K562 (cell line): ENCODE results near the gene SLC4A4. TPM values are rescaled to one million over a fixed set of nuclear protein-coding genes. Genes with fewer than 3 reads are reported as not detected.

Source experiments
- ATAC-seq: fragments of 200-7000 bp; cut with Tn5 transposase; 3 replicates; pipeline ENCODE4 v1.9.1; 2020; ENCODE audit warnings: moderate library complexity
- BruUV-seq: library from RNA; stranded (reverse); fragments of 400-500 nt; replicated peaks from 2 replicates; lab custom pipeline; 2021; lab: Mats Ljungman, UMichigan
- CTCF ChIA-PET: fragments of 300-600 bp; formaldehyde crosslinking; extraction: SDS; loops from one replicate; lab custom pipeline; 2021; ENCODE audit warnings: low intra/inter-chr PET ratio; lab: Yijun Ruan, JAX
- POLR2A ChIA-PET: fragments of 300-600, 350-650 bp; sonication (Branson Sonifier 250); formaldehyde crosslinking; extraction: SDS; loops from one replicate; lab custom pipeline; 2021; ENCODE audit warnings: antibody characterized with exemption, inconsistent platforms; lab: Yijun Ruan, JAX
- DNase-seq, 4 experiments: peaks; one replicate each; pipeline versions ENCODE4 v3.0.0 to v3.0.0-alpha.2; 2011 to 2018; ENCODE audit warnings: low spot score in 3 of 4, mixed read lengths in 3 of 4; ENCODE audit errors: extremely low read depth in 1 of 4
- FAIRE-seq: peaks from 2 replicates; lab custom pipeline; 2011; peaks lifted over from hg19 to GRCh38; lab: Jason Lieb, UNC
- H2AFZ ChIP-seq: 2 replicates; pipeline ENCODE4 v1.6.0; 2011; ENCODE audit warnings: low read depth, low read length, control low read depth, inconsistent platforms
- H3K27ac ChIP-seq: fragments of 200-600 bp; 3 replicates; pipeline ENCODE4 v1.8.0; 2011; ENCODE audit warnings: low read depth, mild to moderate bottlenecking, control low read depth, inconsistent platforms, low read length, moderate library complexity, mixed read lengths; ENCODE audit errors: extremely low read depth
- H3K27me3 ChIP-seq, 2 experiments: fragments of 300-600 bp in 1 of 2; 2 replicates in 1 of 2; 3 replicates in 1 of 2; pipeline versions ENCODE4 v1.6.0 to v1.8.0; 2011; ENCODE audit warnings: inconsistent platforms in 2 of 2, low read length in 2 of 2, mild to moderate bottlenecking in 1 of 2, mixed read lengths in 1 of 2, moderate library complexity in 1 of 2; ENCODE audit not compliant: control insufficient read depth in 2 of 2, insufficient read depth in 2 of 2
- H3K36me3 ChIP-seq: fragments of 300-600 bp; 3 replicates; pipeline ENCODE4 v1.8.0; 2011; ENCODE audit warnings: mild to moderate bottlenecking, low read length, inconsistent platforms; ENCODE audit not compliant: control insufficient read depth, insufficient read depth
- H3K4me1 ChIP-seq, 2 experiments: fragments of 200-600 bp in 1 of 2; replicated peaks in 1 of 2; 2 replicates in 1 of 2; 3 replicates in 1 of 2; pipeline versions ENCODE4 v1.5.1 to v1.8.0; 2011; ENCODE audit warnings: inconsistent platforms in 2 of 2, low read length in 2 of 2, mild to moderate bottlenecking in 1 of 2, mixed read lengths in 1 of 2, moderate library complexity in 1 of 2; ENCODE audit not compliant: control insufficient read depth in 2 of 2, insufficient read depth in 2 of 2
- H3K4me2 ChIP-seq: 2 replicates; pipeline ENCODE4 v1.6.1; 2011; ENCODE audit warnings: low read length, control low read depth, inconsistent platforms, mixed read lengths; ENCODE audit not compliant: insufficient read depth
- H3K4me3 ChIP-seq: fragments of 200-600 bp; sonication (generic), shearing (Covaris generic); 2 replicates; pipeline ENCODE4 v1.5.1; 2016; ENCODE audit warnings: control low read depth, inconsistent platforms
- H3K79me2 ChIP-seq: fragments of 200-600 bp; 3 replicates; pipeline ENCODE4 v1.8.0; 2011; ENCODE audit warnings: low read length, inconsistent platforms; ENCODE audit not compliant: control insufficient read depth, insufficient read depth
- H3K9ac ChIP-seq, 2 experiments: 2 replicates each; pipeline versions ENCODE4 v1.6.0 to v1.6.1; 2011; ENCODE audit warnings: low read depth in 2 of 2, low read length in 2 of 2, control low read depth in 1 of 2, inconsistent platforms in 1 of 2, mild to moderate bottlenecking in 1 of 2, mixed read lengths in 1 of 2; ENCODE audit not compliant: insufficient read depth in 1 of 2
- H3K9me1 ChIP-seq: one replicate; pipeline ENCODE4 v1.6.0; 2011; ENCODE audit warnings: inconsistent platforms, mild to moderate bottlenecking, low read length, moderate library complexity; ENCODE audit not compliant: control insufficient read depth, insufficient read depth
- H3K9me3 ChIP-seq: replicated peaks from 2 replicates; pipeline ENCODE4 v1.5.1; 2011; ENCODE audit warnings: low read depth, low read length, inconsistent platforms; ENCODE audit not compliant: control insufficient read depth, insufficient read depth
- H4K20me1 ChIP-seq: replicated peaks from 2 replicates; pipeline ENCODE4 v1.6.1; 2011; ENCODE audit warnings: low read length, inconsistent platforms, mixed read lengths; ENCODE audit not compliant: control insufficient read depth, insufficient read depth
- ESRRA ChIP-seq: fragments of 450-650 bp; IDR thresholded peaks from 2 replicates; pipeline ENCODE4 v1.6.1; 2014; ENCODE audit warnings: low read depth, mild to moderate bottlenecking, moderate library complexity, borderline replicate concordance
- FOS ChIP-seq: IDR thresholded peaks from 3 replicates; pipeline ENCODE4 v1.6.1; 2011; ENCODE audit not compliant: insufficient read length; ENCODE audit errors: extremely low read depth
- WGBS: fragments of 100-300 bp; shearing (Covaris generic); methylation state at CpG from one replicate; pipeline ENCODE4 v1.1.6; 2016; ENCODE audit warnings: low coverage, mixed read lengths; ENCODE audit not compliant: insufficient coverage; ENCODE audit errors: missing lambda C conversion rate; 5-methylcytosine and 5-hydroxymethylcytosine counted together
- in situ Hi-C: fragments of 300-500 bp; cut with MboI; formaldehyde crosslinking; loops from 4 replicates; pipeline ENCODE4 v1.15.0; 2018; ENCODE audit warnings: inconsistent platforms, mixed read lengths
- intact Hi-C: fragments of 100-400 bp; cut with micrococcal nuclease; formaldehyde crosslinking; loops from 2 replicates; pipeline ENCODE4 v1.14.2; 2022
- polyA plus RNA-seq, 8 experiments: library from polyadenylated mRNA; depleted of rRNA in 4 of 8; stranded (reverse) in 5 of 8; unstranded in 3 of 8; fragments of >200 nt; fragmentation: Nextera tagmentation in 2 of 8; fragmentation: Illumina TruSeq in 1 of 8; extraction: Ambion mirVana in 2 of 8; extraction: Trizol in 1 of 8; gene quantifications; 2 replicates each; pipeline versions ENCODE4 v1.2.1 to v1.2.3, GENCODE V29; 2011 to 2014; ENCODE audit warnings: inconsistent platforms in 1 of 8, missing spikeins in 1 of 8
- total RNA-seq, 7 experiments: library from RNA; depleted of rRNA in 6 of 7; stranded (reverse); fragments of >200 nt in 6 of 7; fragmentation: Illumina TruSeq in 2 of 7; extraction: Trizol in 2 of 7; gene quantifications; 2 replicates each; pipeline versions ENCODE4 v1.2.1 to v1.2.3, GENCODE V29; 2011 to 2021; ENCODE audit warnings: low replicate concordance in 1 of 7
- TF ChIP-seq, protein P1 (sequence below), 2 experiments: fragments of 450-650 bp; IDR thresholded peaks; 2 replicates each; pipeline ENCODE4 v1.6.1; 2016; ENCODE audit warnings: mild to moderate bottlenecking in 2 of 2, borderline replicate concordance in 1 of 2, low read depth in 1 of 2, moderate library complexity in 1 of 2

The SLC4A4 gene
- total and polyA plus RNA-seq, 9 of the 15 experiments (the other 6 are each of a cell fraction or from before 2014, with no cell fraction given) = 0.01 to 0.18 (median 0.07) TPM; not detected in 2

DNA sequence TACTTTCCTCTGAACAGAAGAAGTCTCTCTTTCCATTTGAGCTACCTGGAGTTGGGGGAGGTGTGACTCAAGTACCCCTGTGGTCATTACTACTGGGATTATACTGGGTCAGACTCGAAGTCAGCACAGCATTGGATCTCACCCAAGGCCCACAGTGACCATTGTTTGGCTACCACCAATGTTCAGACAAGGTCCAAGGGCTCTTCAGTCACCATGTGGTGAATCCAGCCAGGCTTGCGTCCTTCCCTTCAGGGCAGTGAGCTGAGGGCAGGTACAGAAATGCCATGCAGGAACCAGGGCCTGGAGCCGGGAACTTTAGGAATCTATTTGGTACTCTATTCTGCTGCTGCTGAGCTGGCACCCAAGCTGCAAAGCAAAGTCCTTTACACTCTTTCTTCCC is 5.5 kb upstream of the SLC4A4 start:
- BruUV-seq = no TSS peak
- DNase-seq (no peak), ATAC-seq (no peak), FAIRE-seq (no peak)
- TF ChIP-seq FOS (no peak), ESRRA (no peak)
- TF ChIP-seq, protein P1, sequence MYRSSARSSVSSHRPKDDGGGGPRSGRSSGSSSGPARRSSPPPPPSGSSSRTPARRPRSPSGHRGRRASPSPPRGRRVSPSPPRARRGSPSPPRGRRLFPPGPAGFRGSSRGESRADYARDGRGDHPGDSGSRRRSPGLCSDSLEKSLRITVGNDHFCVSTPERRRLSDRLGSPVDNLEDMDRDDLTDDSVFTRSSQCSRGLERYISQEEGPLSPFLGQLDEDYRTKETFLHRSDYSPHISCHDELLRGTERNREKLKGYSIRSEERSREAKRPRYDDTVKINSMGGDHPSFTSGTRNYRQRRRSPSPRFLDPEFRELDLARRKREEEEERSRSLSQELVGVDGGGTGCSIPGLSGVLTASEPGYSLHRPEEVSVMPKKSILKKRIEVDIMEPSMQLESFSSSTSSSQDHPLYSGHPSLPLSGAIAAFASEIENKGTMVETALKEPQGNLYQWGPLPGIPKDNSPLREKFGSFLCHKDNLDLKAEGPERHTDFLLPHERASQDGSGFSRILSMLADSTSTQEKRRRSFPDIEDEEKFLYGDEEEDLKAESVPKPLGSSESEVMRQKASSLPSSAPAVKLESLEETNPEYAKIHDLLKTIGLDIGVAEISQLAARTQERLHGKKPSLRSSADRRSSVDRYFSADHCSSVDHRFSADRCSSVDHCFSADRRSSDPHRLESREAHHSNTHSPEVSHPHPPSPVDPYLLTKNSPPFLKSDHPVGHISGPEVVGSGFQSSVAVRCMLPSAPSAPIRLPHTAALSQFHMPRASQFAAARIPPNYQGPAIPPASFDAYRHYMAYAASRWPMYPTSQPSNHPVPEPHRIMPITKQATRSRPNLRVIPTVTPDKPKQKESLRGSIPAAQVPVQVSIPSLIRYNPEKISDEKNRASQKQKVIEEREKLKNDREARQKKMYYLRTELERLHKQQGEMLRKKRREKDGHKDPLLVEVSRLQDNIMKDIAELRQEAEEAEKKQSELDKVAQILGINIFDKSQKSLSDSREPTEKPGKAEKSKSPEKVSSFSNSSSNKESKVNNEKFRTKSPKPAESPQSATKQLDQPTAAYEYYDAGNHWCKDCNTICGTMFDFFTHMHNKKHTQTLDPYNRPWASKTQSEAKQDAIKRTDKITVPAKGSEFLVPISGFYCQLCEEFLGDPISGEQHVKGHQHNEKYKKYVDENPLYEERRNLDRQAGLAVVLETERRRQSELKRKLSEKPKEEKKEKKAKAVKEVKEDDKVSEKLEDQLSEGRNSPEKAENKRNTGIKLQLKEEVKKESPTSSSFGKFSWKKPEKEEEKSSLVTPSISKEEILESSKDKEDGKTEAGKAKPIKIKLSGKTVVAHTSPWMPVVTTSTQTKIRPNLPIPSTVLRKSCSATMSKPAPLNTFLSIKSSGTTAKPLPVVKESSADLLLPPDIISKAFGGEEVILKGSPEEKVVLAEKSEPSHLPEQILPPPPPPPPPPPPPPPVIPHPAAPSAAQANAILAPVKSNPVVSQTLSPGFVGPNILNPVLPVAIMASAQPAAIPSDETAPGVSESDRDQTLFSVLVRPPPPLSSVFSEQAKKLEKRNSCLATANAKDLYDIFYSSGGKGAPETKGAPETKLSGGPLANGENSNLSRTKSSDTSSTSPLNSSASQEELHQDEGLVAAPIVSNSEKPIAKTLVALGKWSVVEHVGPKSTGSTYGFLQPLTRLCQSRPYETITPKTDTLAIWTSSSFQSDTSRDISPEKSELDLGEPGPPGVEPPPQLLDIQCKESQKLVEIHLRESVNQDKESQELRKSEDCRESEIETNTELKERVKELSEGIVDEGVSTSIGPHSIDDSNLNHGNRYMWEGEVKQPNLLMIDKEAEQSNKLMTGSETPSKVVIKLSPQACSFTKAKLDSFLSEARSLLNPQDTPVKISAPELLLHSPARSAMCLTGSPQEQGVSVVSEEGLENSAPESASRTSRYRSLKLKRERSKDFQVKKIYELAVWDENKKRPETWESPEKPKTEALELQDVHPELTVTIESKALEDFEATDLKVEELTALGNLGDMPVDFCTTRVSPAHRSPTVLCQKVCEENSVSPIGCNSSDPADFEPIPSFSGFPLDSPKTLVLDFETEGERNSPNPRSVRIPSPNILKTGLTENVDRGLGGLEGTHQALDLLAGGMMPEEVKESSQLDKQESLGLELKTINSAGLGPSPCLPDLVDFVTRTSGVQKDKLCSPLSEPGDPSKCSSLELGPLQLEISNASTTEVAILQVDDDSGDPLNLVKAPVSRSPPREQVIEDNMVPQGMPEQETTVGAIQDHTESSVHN (IDR thresholded peaks at IDR 0.05; ENCODE audit: borderline replicate concordance in 1 of 2, low read depth in 1 of 2) = no peak
- Histone ChIP-seq H2AFZ (no peak overlapping the region), H3K27me3 (no peaks in the 10 kb centered on the region), H3K9me3 (no peaks in the 10 kb centered on the region), H4K20me1 (no peaks in the 10 kb centered on the region; the same call in 1 of the 2 replicates), H3K9me1 (no peaks in the 10 kb centered on the region), H3K9ac (no peak overlapping the region), H3K79me2 (no peaks in the 10 kb centered on the region), H3K4me1 (no peaks in the 10 kb centered on the region; a peak in 1 of 5 replicates), H3K27ac (no peak overlapping the region), H3K4me3 (no peak overlapping the region), H3K4me2 (no peak overlapping the region), H3K36me3 (no peaks in the 10 kb centered on the region)
- CTCF ChIA-PET = no interaction called here
- POLR2A ChIA-PET = interaction anchor here (0.7 kb wide), 1 partner anchor 32 kb away, joined by 3 read pairs; no protein-coding TSS in a partner anchor
- in situ Hi-C loops = no loop called here
- intact Hi-C loops = no loop called here
- 9% methylated on average over 2 of the region's 3 CpGs for WGBS
